ENCODE results near the gene MORC2. TPM values are rescaled to one million over a fixed set of nuclear protein-coding genes. Genes with fewer than 3 reads are reported as not detected.
A peak's percentile ranks its signal among the peaks of the same experiment; 100 is the strongest.

Gene MORC2
- total and polyA plus RNA-seq, 2 of the 13 experiments (the other 11 are each of a cell fraction or from before 2014, with no cell fraction given), result 11.9 to 18.3 TPM

DNA sequence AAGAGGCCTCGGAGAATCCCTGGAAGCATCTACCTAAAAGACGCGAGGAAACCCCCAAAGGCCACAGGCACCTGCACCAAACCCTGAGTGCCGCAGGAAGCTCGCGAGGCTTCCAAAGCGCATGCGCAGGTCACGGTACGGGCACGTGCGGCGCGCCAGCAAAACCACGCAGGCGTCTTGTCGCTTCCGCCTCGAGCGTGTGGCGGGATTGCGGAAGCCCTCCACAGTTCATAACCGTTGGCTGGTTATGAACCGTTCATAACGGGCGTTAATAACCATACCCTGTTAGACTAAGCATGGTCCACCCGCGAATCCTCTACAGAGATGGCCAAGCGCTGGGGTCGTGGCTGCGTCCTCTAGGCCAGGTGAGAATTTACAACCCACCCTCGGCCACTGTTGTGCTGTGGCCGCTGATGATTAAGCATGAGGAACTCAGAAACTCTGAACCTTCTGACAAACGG is 46.4 kb downstream of the MORC2 start:
- Histone ChIP-seq H3K9ac (ENCODE audit: insufficient read depth, low read depth, low read length) (no peak overlapping the region), H3K36me3 (replicated peaks in 1 of 2; ENCODE audit: control insufficient read depth in 1 of 2, insufficient read depth in 2 of 2, low read length in 2 of 2) (peaks cover 6 to 26% of the 10 kb centered on the region in 2 experiments; a peak in 4 of 5 replicates), H3K27ac (ENCODE audit: extremely low read length, insufficient read depth, low read length) (no peak overlapping the region), H3K4me1 (ENCODE audit: insufficient read depth, low read length) (0 out of 2 replicates have a peak, but pooled peaks cover 5% of the 10 kb centered on the region), H3K79me2 (ENCODE audit: insufficient read depth, low read length) (no peaks in the 10 kb centered on the region), H4K20me1 (ENCODE audit: insufficient read depth, low read length) (no peaks in the 10 kb centered on the region; the same call in 1 of the 2 replicates), H3K27me3 (ENCODE audit: control insufficient read depth in 1 of 2, insufficient read depth in 2 of 2, low read length in 2 of 2) (no peaks in the 10 kb centered on the region), H3K9me3 (ENCODE audit: low read length) (no peaks in the 10 kb centered on the region), H2AFZ (ENCODE audit: low read length) (no peak overlapping the region), H3K4me2 (ENCODE audit: low read depth, low read length) (no peak overlapping the region), H3K4me3 (replicated peaks in 1 of 3; ENCODE audit: insufficient read depth in 1 of 3, low read depth in 2 of 3, low read length in 3 of 3) (no peak overlapping the region)
- in situ Hi-C loops (cut with HindIII; ENCODE audit: extremely low pct_ligation_motif_present, low pct_unique_long_range_greater_than_20kb) (loop anchor here (5.0 kb wide), 1 partner anchor 160 kb away; no protein-coding TSS in a partner anchor), intact Hi-C loops (cut with micrococcal nuclease; ENCODE audit: unreplicated experiment) (no loop called here)
- POLR2A ChIA-PET, result no interaction called here
- DNase-seq (ENCODE audit: low spot score) (no peak), FAIRE-seq (no peak), ATAC-seq (no peak)
- WGBS (ENCODE audit: low lambda C conversion rate), result 97% methylated on average over 30 of the region's 34 CpGs
- CTCF ChIA-PET (ENCODE audit: low intra/inter-chr PET ratio, low total read pairs), result interaction anchor here (3.5 kb wide), 1 partner anchor 158 kb away, joined by 37 read pairs; no protein-coding TSS in a partner anchor
- no TSS peak for BruUV-seq (replicated peaks)
- TF ChIP-seq RBM22 (optimal IDR thresholded peaks at IDR 0.05; ENCODE audit: low read length) (peak; percentile 56), TSC22D2 (CRISPR knock-in tag; IDR thresholded peaks at IDR 0.05; ENCODE audit: borderline replicate concordance) (no peak), ZNF792 (CRISPR knock-in tag; IDR thresholded peaks at IDR 0.05) (no peak), POLR2G (IDR thresholded peaks at IDR 0.05; ENCODE audit: low read depth, low read length) (peak; percentile 38), ZSCAN21 (CRISPR knock-in tag; IDR thresholded peaks at IDR 0.05; ENCODE audit: borderline replicate concordance) (no peak), ZNF367 (CRISPR knock-in tag; IDR thresholded peaks at IDR 0.05; ENCODE audit: borderline replicate concordance) (no peak), AGO2 (optimal IDR thresholded peaks at IDR 0.05; ENCODE audit: low read depth, low read length) (peak; percentile 92), PHF5A (CRISPR knock-in tag; IDR thresholded peaks at IDR 0.05; ENCODE audit: low read depth, unreplicated experiment) (no peak), AGO1 (IDR thresholded peaks at IDR 0.05; ENCODE audit: low read depth, low read length, poor library complexity, severe bottlenecking) (peak; percentile 32), RFX3 (CRISPR knock-in tag; IDR thresholded peaks at IDR 0.05) (no peak), KLF9 (CRISPR knock-in tag; IDR thresholded peaks at IDR 0.05; ENCODE audit: low read depth) (no peak), PRMT3 (CRISPR knock-in tag; IDR thresholded peaks at IDR 0.05; ENCODE audit: borderline replicate concordance, low read depth) (no peak), ZSCAN20 (CRISPR knock-in tag; IDR thresholded peaks at IDR 0.05; ENCODE audit: borderline replicate concordance) (no peak), MTF1 (CRISPR knock-in tag; IDR thresholded peaks at IDR 0.05) (no peak)
- TF ChIP-seq, protein P1, sequence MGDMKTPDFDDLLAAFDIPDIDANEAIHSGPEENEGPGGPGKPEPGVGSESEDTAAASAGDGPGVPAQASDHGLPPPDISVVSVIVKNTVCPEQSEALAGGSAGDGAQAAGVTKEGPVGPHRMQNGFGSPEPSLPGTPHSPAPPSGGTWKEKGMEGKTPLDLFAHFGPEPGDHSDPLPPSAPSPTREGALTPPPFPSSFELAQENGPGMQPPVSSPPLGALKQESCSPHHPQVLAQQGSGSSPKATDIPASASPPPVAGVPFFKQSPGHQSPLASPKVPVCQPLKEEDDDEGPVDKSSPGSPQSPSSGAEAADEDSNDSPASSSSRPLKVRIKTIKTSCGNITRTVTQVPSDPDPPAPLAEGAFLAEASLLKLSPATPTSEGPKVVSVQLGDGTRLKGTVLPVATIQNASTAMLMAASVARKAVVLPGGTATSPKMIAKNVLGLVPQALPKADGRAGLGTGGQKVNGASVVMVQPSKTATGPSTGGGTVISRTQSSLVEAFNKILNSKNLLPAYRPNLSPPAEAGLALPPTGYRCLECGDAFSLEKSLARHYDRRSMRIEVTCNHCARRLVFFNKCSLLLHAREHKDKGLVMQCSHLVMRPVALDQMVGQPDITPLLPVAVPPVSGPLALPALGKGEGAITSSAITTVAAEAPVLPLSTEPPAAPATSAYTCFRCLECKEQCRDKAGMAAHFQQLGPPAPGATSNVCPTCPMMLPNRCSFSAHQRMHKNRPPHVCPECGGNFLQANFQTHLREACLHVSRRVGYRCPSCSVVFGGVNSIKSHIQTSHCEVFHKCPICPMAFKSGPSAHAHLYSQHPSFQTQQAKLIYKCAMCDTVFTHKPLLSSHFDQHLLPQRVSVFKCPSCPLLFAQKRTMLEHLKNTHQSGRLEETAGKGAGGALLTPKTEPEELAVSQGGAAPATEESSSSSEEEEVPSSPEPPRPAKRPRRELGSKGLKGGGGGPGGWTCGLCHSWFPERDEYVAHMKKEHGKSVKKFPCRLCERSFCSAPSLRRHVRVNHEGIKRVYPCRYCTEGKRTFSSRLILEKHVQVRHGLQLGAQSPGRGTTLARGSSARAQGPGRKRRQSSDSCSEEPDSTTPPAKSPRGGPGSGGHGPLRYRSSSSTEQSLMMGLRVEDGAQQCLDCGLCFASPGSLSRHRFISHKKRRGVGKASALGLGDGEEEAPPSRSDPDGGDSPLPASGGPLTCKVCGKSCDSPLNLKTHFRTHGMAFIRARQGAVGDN (CRISPR knock-in tag; IDR thresholded peaks at IDR 0.05), result peak; percentile 11; the same call in 1 of the 2 replicates
- TF ChIP-seq, protein P2, sequence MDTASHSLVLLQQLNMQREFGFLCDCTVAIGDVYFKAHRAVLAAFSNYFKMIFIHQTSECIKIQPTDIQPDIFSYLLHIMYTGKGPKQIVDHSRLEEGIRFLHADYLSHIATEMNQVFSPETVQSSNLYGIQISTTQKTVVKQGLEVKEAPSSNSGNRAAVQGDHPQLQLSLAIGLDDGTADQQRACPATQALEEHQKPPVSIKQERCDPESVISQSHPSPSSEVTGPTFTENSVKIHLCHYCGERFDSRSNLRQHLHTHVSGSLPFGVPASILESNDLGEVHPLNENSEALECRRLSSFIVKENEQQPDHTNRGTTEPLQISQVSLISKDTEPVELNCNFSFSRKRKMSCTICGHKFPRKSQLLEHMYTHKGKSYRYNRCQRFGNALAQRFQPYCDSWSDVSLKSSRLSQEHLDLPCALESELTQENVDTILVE (CRISPR knock-in tag; IDR thresholded peaks at IDR 0.05), result no peak
- TF ChIP-seq, protein P3, sequence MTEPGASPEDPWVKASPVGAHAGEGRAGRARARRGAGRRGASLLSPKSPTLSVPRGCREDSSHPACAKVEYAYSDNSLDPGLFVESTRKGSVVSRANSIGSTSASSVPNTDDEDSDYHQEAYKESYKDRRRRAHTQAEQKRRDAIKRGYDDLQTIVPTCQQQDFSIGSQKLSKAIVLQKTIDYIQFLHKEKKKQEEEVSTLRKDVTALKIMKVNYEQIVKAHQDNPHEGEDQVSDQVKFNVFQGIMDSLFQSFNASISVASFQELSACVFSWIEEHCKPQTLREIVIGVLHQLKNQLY (CRISPR knock-in tag; IDR thresholded peaks at IDR 0.05), result no peak
- TF ChIP-seq, protein P4, sequence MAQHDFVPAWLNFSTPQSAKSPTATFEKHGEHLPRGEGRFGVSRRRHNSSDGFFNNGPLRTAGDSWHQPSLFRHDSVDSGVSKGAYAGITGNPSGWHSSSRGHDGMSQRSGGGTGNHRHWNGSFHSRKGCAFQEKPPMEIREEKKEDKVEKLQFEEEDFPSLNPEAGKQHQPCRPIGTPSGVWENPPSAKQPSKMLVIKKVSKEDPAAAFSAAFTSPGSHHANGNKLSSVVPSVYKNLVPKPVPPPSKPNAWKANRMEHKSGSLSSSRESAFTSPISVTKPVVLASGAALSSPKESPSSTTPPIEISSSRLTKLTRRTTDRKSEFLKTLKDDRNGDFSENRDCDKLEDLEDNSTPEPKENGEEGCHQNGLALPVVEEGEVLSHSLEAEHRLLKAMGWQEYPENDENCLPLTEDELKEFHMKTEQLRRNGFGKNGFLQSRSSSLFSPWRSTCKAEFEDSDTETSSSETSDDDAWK (CRISPR knock-in tag; IDR thresholded peaks at IDR 0.05), result no peak

Measured in HepG2 (cell line).